HEK293 (cell line): ENCODE results near the gene MGST1.

ENCODE experiments used
- CTCF ChIA-PET: fragments of 350-600 bp; formaldehyde crosslinking; extraction: SDS; loops from one replicate; lab custom pipeline; 2021; ENCODE audit warnings: antibody characterized with exemption; lab: Yijun Ruan, JAX
- POLR2A ChIA-PET: fragments of 300-600 bp; formaldehyde crosslinking; extraction: SDS; loops from one replicate; lab custom pipeline; 2020; ENCODE audit warnings: antibody characterized with exemption, inconsistent platforms; lab: Yijun Ruan, JAX
- H3K27ac ChIP-seq: fragments of 200-500 bp; sonication (Bioruptor generic); 2 replicates; pipeline ENCODE4 v1.5.1; 2014; ENCODE audit warnings: low read depth, low read length, control low read depth, inconsistent platforms; ENCODE audit errors: extremely low read depth
- H3K36me3 ChIP-seq, 2 experiments: fragments of 200-500 bp in 1 of 2; sonication (Bioruptor generic) in 1 of 2; 1 replicate in 1 of 2; 2 replicates in 1 of 2; pipeline ENCODE4 v1.5.1; 2014 to 2017; ENCODE audit warnings: inconsistent platforms in 2 of 2, low read length in 2 of 2; ENCODE audit not compliant: control insufficient read depth in 2 of 2, insufficient read depth in 1 of 2
- H3K4me1 ChIP-seq: fragments of 200-500 bp; sonication (Bioruptor generic); 2 replicates; pipeline ENCODE4 v1.5.1; 2014; ENCODE audit warnings: mild to moderate bottlenecking, low read length, inconsistent platforms; ENCODE audit not compliant: control insufficient read depth, insufficient read depth
- H3K4me3 ChIP-seq: 2 replicates; pipeline ENCODE4 v1.5.1; 2011; ENCODE audit warnings: low read depth, mild to moderate bottlenecking, control low read depth, low read length, moderate library complexity
- H3K9me3 ChIP-seq: fragments of 200-500 bp; sonication (Bioruptor generic); 2 replicates; pipeline ENCODE4 v1.5.1; 2014; ENCODE audit warnings: low read depth, low read length, inconsistent platforms; ENCODE audit not compliant: control insufficient read depth, insufficient read depth
- GFI1B ChIP-seq: fragments of 450-650 bp; formaldehyde crosslinking; IDR thresholded peaks from 2 replicates; pipeline ENCODE4 v1.5.1; 2016; ENCODE audit warnings: missing biosample characterization, missing genetic modification characterization
- OSR2 ChIP-seq: fragments of 450-650 bp; formaldehyde crosslinking; IDR thresholded peaks from 2 replicates; pipeline ENCODE4 v1.5.1; 2016; ENCODE audit warnings: missing biosample characterization, missing genetic modification characterization
- SP2 ChIP-seq: fragments of 450-650 bp; formaldehyde crosslinking; IDR thresholded peaks from 2 replicates; pipeline ENCODE4 v1.5.1; 2016; ENCODE audit warnings: missing biosample characterization, missing genetic modification characterization
- YY2 ChIP-seq: fragments of 450-650 bp; formaldehyde crosslinking; IDR thresholded peaks from 2 replicates; pipeline ENCODE4 v1.5.1; 2016; ENCODE audit warnings: missing biosample characterization, missing genetic modification characterization
- ZNF16 ChIP-seq: fragments of 450-650 bp; formaldehyde crosslinking; IDR thresholded peaks from 2 replicates; pipeline ENCODE4 v1.5.1; 2016; ENCODE audit warnings: low read depth, missing biosample characterization, missing genetic modification characterization
- ZNF175 ChIP-seq: fragments of 450-650 bp; formaldehyde crosslinking; IDR thresholded peaks from 2 replicates; pipeline ENCODE4 v1.5.1; 2016; ENCODE audit warnings: missing biosample characterization, missing genetic modification characterization
- ZNF2 ChIP-seq: fragments of 450-650 bp; formaldehyde crosslinking; IDR thresholded peaks from 2 replicates; pipeline ENCODE4 v1.5.1; 2016; ENCODE audit warnings: missing biosample characterization, missing genetic modification characterization
- ZNF214 ChIP-seq: fragments of 450-650 bp; formaldehyde crosslinking; IDR thresholded peaks from 2 replicates; pipeline ENCODE4 v1.5.1; 2017; ENCODE audit warnings: missing biosample characterization, mild to moderate bottlenecking, missing genetic modification characterization, borderline replicate concordance
- ZNF521 ChIP-seq: fragments of 450-650 bp; formaldehyde crosslinking; IDR thresholded peaks from 2 replicates; pipeline ENCODE4 v1.5.1; 2017; ENCODE audit warnings: missing biosample characterization, mild to moderate bottlenecking, missing genetic modification characterization
- ZNF654 ChIP-seq: fragments of 450-650 bp; formaldehyde crosslinking; IDR thresholded peaks from 2 replicates; pipeline ENCODE4 v1.5.1; 2016; ENCODE audit warnings: low read depth, missing biosample characterization, missing genetic modification characterization
- TF ChIP-seq, protein P1 (sequence below): fragments of 450-650 bp; formaldehyde crosslinking; IDR thresholded peaks from 2 replicates; pipeline ENCODE4 v1.5.1; 2016; ENCODE audit warnings: missing biosample characterization, missing genetic modification characterization
- TF ChIP-seq, protein P2 (sequence below): fragments of 450-650 bp; formaldehyde crosslinking; IDR thresholded peaks from 2 replicates; pipeline ENCODE4 v1.5.0; 2017; ENCODE audit warnings: missing biosample characterization, missing genetic modification characterization, borderline replicate concordance
- TF ChIP-seq, protein P3 (sequence below): fragments of 450-650 bp; formaldehyde crosslinking; IDR thresholded peaks from 2 replicates; pipeline ENCODE4 v1.5.1; 2016; ENCODE audit warnings: missing biosample characterization, missing genetic modification characterization
- TF ChIP-seq, protein P4 (sequence below): IDR thresholded peaks from 2 replicates; pipeline ENCODE4 v1.6.1; 2011; ENCODE audit warnings: mild to moderate bottlenecking, low read depth, low read length, borderline replicate concordance

The MGST1 gene

DNA sequence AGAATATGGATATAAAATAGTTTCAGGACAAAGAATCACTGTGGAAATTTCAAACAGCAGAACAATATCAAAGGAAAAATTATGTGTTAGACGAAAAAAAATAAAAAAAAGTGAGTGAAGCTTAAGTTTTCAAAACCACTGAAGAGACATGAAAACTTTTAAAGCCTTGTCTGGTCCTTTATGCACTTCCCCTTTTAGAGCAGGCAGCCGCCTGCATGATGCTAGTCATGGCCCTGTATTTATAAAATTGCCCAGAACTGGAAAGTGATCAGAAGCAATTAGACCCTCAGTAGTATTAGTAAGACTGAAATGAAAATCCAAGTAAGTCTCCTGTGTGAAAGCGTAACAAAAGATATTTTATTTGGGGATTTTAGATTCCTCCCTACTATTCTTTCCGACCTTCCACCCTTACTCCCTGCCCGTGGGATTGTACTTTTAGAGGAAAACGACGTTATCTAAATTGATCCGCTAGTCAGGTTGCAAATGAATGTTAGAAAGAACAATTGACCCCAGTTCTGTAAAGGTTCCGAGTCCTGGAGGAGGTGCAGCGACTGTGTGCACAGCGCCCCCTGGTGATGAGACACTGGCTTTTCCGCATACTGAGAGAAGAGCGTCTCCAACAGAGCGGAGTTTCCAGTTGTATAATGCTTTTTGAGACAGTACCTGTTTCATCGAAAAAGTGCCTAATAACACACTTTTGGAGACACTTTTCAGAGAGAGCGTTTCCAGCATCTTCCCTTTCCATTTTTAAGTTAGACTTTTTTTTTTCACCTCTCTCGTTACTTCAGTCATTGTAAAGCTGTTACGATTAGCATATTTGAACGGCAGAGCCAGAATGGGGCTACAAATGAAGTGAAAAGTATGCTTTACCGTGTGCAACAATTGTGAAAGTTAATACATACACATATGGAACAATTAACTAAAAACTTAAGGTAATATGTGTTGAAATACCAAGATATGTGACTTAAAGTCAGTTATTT is 12.4 kb downstream of the MGST1 start:
- POLR2A ChIA-PET, result no interaction called here
- no peak for TF ChIP-seq ZNF521 (tag by site-specific recombination)
- TF ChIP-seq ZNF2 (tag by site-specific recombination), result peak; percentile 93
- peak; percentile 63 for TF ChIP-seq ZNF654 (tag by site-specific recombination)
- TF ChIP-seq, protein P1, sequence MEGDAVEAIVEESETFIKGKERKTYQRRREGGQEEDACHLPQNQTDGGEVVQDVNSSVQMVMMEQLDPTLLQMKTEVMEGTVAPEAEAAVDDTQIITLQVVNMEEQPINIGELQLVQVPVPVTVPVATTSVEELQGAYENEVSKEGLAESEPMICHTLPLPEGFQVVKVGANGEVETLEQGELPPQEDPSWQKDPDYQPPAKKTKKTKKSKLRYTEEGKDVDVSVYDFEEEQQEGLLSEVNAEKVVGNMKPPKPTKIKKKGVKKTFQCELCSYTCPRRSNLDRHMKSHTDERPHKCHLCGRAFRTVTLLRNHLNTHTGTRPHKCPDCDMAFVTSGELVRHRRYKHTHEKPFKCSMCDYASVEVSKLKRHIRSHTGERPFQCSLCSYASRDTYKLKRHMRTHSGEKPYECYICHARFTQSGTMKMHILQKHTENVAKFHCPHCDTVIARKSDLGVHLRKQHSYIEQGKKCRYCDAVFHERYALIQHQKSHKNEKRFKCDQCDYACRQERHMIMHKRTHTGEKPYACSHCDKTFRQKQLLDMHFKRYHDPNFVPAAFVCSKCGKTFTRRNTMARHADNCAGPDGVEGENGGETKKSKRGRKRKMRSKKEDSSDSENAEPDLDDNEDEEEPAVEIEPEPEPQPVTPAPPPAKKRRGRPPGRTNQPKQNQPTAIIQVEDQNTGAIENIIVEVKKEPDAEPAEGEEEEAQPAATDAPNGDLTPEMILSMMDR (tag by site-specific recombination), result 0 out of 2 replicates have a peak, but pooled peaks have one; percentile 20
- TF ChIP-seq SP2, result no peak
- no peak overlapping the region for H3K4me3 ChIP-seq

DNA sequence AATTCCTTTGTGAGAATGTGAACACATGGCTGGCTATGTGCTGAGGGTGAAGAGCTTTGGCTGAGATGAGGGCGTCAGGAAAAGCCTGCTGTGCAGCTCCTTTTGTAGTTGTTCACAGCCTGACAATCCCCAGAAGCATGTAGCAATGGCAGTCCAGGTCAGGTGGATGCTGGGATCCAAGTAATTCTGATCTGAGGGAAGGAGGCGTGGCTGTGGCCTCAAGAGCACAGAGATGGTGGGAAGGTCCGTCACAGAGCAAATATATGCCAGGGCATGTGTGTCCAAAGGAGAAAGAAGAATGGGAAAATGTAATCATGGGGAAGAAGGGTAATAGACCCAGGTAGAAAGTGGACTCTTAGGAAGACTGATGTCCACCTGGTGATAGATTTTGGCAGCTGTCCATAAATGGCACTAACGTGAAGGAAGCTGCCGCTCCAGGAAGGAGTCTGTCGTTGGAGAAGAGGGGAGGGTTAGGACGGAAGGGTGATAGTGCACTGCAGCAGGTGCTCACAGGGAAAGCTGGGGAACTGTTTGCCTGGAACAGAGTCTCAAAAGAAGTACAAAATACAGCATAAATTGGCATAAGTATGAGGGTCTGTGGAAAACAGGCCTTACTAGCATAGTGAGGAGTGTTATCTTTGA is 13.8 kb downstream of the MGST1 start:
- POLR2A ChIA-PET, result no interaction called here
- H3K4me3 ChIP-seq, result no peak overlapping the region
- H3K4me1 ChIP-seq, result no peaks in the 10 kb centered on the region
- TF ChIP-seq ZNF175, result no peak
- TF ChIP-seq, protein P2, sequence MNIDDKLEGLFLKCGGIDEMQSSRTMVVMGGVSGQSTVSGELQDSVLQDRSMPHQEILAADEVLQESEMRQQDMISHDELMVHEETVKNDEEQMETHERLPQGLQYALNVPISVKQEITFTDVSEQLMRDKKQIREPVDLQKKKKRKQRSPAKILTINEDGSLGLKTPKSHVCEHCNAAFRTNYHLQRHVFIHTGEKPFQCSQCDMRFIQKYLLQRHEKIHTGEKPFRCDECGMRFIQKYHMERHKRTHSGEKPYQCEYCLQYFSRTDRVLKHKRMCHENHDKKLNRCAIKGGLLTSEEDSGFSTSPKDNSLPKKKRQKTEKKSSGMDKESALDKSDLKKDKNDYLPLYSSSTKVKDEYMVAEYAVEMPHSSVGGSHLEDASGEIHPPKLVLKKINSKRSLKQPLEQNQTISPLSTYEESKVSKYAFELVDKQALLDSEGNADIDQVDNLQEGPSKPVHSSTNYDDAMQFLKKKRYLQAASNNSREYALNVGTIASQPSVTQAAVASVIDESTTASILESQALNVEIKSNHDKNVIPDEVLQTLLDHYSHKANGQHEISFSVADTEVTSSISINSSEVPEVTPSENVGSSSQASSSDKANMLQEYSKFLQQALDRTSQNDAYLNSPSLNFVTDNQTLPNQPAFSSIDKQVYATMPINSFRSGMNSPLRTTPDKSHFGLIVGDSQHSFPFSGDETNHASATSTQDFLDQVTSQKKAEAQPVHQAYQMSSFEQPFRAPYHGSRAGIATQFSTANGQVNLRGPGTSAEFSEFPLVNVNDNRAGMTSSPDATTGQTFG (tag by site-specific recombination), result no peak
- TF ChIP-seq GFI1B (tag by site-specific recombination), result no peak
- no peak for TF ChIP-seq YY2
- TF ChIP-seq, all 188 proteins: peak for 0
- CTCF ChIA-PET, result interaction anchor here (1.0 to 2.9 kb wide), 5 partner anchors 11 to 579 kb away, joined by 3 to 18 read pairs (median 3); no protein-coding TSS in a partner anchor
- Histone ChIP-seq H3K9me3 (no peaks in the 10 kb centered on the region), H3K36me3 (no peaks in the 10 kb centered on the region), H3K27ac (no peak overlapping the region)

More for the DNA sequence above, 12.4 kb downstream of the MGST1 start:
- H3K4me1 ChIP-seq, result no peaks in the 10 kb centered on the region
- no peaks in the 10 kb centered on the region for H3K9me3 ChIP-seq
- CTCF ChIA-PET, result interaction anchor here (0.5 to 2.9 kb wide), 18 partner anchors 9 to 897 kb away, joined by 3 to 18 read pairs (median 3); no protein-coding TSS in a partner anchor
- H3K27ac ChIP-seq, result no peak overlapping the region
- no peaks in the 10 kb centered on the region for H3K36me3 ChIP-seq

DNA sequence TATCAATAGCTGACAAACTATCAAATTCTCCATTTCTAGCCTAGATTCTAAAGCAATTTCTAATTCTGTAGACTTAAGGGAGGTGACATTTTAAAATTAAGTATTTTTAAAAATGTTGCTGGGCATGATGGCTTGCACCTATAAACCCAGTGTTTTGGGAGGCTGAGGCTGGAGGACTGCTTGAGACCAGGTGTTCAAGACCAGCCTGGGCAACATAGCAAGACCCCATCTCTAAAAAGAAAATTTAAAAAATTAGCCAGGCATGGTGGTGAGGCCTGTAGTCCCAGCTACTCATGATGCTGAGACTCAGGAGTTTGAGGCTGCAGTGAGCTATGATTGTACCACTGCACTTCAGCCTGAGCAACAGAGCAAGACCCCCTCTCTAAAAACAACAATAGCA is 15.1 kb downstream of the MGST1 start:
- Histone ChIP-seq H3K4me3 (no peak overlapping the region), H3K9me3 (no peaks in the 10 kb centered on the region), H3K4me1 (no peaks in the 10 kb centered on the region), H3K27ac (no peak overlapping the region), H3K36me3 (no peaks in the 10 kb centered on the region)
- TF ChIP-seq GFI1B (tag by site-specific recombination) (no peak), ZNF16 (tag by site-specific recombination) (no peak), ZNF214 (tag by site-specific recombination) (no peak), OSR2 (tag by site-specific recombination) (no peak)
- TF ChIP-seq, protein P3, sequence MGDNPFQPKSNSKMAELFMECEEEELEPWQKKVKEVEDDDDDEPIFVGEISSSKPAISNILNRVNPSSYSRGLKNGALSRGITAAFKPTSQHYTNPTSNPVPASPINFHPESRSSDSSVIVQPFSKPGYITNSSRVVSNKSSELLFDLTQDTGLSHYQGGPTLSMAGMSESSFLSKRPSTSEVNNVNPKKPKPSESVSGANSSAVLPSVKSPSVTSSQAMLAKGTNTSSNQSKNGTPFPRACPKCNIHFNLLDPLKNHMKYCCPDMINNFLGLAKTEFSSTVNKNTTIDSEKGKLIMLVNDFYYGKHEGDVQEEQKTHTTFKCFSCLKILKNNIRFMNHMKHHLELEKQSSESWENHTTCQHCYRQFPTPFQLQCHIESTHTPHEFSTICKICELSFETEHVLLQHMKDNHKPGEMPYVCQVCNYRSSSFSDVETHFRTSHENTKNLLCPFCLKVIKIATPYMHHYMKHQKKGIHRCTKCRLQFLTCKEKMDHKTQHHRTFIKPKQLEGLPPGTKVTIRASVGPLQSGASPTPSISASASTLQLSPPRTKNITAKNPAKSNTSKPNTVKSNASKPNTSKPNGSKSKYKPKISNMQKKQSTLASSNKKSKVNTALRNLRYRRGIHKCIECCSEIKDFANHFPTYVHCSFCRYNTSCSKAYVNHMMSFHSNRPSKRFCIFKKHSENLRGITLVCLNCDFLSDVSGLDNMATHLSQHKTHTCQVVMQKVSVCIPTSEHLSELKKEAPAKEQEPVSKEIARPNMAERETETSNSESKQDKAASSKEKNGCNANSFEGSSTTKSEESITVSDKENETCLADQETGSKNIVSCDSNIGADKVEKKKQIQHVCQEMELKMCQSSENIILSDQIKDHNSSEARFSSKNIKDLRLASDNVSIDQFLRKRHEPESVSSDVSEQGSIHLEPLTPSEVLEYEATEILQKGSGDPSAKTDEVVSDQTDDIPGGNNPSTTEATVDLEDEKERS (tag by site-specific recombination), result no peak
- TF ChIP-seq, protein P4, sequence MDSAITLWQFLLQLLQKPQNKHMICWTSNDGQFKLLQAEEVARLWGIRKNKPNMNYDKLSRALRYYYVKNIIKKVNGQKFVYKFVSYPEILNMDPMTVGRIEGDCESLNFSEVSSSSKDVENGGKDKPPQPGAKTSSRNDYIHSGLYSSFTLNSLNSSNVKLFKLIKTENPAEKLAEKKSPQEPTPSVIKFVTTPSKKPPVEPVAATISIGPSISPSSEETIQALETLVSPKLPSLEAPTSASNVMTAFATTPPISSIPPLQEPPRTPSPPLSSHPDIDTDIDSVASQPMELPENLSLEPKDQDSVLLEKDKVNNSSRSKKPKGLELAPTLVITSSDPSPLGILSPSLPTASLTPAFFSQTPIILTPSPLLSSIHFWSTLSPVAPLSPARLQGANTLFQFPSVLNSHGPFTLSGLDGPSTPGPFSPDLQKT, result no peak
- ChIA-PET CTCF (interaction anchor here (0.6 to 1.0 kb wide), 2 partner anchors 17 to 436 kb away, joined by 3 read pairs; no protein-coding TSS in a partner anchor), POLR2A (no interaction called here)
